Measurements from ENCODE around the gene MZB1.
A peak's percentile ranks its signal among the peaks of the same experiment; 100 is the strongest.
"Not testable (repeated sequence)": the region's sequence is repeated elsewhere in the genome, so short reads cannot be mapped to it uniquely, and the experiment has no call there.

MZB1 gene

DNA sequence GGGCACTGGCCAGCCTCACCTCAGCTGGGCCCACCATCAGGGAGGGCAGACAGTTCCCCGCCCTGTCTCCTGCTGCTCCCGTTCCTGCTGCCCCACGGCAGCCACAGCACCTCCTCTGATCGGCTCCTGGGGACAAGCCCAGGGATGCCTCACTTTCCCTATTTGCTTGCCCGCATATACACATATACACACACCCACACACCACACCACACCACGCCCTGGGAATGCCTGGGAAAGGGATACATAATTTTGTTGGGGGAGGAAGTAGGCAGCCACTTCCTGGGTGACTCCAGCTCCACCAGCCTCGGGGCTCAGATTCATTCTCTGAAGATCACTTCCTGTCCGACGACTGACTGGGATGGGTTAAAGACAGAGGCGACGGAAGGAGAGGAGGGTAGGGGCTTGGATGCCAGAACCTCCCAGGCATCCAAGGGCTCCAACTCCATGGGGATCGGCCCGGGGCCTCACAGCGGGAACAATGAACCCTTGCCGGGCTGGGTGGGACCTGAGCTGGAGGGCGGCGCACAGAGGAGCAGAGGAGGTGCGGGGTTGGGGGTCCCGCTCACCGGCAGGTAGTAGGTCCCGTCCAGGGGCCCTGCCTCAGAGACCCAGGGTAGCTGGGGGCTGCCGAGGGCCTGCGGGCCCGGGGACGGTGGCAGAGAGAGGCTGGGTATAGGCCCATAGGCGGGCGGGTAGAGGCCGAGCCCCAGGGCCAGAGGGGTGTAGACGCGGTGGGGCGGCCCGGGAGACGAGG, 2.0 kb upstream of the MZB1 start:
- DNase-seq, result peak; percentile 20 to 53 (median 48)

- no peak for DNase-seq
Measured at GRCh38 chr5:139390639-139391569, 1.2 kb upstream of the MZB1 start.

GRCh38 chr5:139388198-139388821, 1.4 kb downstream of the MZB1 start:
- no peak for DNase-seq

- no peak for DNase-seq
Measured at GRCh38 chr5:139387611-139388197, 2.0 kb downstream of the MZB1 start.

DNA sequence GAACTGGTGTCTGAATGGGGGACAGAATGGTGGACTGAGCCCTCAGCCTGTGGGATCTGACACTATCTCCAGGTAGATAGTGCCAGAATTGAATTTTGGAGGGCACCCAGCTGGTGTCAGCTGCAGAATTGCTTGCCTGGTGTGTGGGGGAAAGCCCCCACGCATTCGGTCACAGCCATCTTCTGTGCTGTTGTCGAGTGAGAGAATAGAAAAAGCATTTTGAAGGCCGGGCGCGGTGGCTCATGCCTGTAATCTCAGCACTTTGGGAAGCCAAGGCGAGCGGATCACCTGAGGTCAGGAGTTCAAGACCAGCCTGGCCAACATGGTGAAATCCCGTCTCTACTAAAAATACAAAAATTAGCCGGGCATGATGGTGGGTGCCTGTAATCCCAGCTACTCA, 2.8 kb downstream of the MZB1 start:
- not testable (repeated sequence) for DNase-seq

- peak in 1 of 4 experiments; percentile 30 for DNase-seq
Measured at GRCh38 chr5:139386050-139386438, 3.7 kb downstream of the MZB1 start.

DNA sequence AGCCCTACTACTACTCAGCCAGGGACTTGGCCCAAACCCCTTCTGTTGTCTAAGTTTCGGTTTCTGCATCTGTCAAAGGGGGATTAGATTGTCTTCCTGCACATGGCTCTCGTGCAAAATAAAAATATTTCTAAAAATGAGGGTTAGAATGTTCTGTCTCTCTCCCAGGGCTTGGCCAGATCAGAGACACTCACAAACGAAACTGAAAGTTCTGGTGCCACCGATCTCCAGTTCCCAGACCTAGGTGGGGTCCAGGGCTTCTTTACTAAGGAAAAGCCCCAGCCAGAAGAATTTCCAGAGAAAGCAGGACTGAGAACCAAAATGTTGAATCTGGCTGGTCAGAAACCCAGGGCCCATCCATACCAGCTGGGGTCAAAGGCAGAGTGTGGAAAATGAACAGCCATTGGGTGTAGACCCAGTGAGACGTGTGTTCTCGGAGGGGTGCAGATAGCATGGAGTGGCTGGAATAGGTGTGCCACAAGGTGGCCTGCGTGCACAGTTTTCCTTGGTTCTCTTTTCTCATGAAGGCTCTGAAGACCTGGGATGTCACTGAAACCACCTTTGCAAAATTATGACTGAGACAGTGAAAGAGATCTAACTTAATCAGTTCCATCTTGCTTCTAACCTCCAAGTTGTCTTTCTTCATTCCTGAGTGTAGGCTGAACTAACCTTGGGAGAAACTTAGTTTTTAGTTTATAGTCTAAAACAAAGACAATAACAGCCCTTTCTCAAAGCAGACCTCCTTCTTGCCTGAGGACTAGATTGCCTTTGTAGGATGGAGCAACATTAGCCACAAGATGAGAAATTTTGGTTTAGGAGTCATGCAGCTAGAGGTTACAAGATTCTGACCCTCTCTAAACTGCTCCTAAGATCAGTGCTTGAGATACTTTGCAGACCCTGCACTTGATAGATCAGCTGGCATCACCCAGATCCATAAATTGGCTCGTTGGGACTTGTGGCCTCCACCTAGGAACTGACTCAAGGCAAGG, 4.4 kb downstream of the MZB1 start:
- DNase-seq, result peak in 3 of 4 experiments; percentile 30 to 34 (median 32)

- no peak for DNase-seq
Measured at GRCh38 chr5:139384591-139385051, 5.1 kb downstream of the MZB1 start.

- no peak for DNase-seq
Measured at GRCh38 chr5:139383993-139384590, 5.6 kb downstream of the MZB1 start.

DNA sequence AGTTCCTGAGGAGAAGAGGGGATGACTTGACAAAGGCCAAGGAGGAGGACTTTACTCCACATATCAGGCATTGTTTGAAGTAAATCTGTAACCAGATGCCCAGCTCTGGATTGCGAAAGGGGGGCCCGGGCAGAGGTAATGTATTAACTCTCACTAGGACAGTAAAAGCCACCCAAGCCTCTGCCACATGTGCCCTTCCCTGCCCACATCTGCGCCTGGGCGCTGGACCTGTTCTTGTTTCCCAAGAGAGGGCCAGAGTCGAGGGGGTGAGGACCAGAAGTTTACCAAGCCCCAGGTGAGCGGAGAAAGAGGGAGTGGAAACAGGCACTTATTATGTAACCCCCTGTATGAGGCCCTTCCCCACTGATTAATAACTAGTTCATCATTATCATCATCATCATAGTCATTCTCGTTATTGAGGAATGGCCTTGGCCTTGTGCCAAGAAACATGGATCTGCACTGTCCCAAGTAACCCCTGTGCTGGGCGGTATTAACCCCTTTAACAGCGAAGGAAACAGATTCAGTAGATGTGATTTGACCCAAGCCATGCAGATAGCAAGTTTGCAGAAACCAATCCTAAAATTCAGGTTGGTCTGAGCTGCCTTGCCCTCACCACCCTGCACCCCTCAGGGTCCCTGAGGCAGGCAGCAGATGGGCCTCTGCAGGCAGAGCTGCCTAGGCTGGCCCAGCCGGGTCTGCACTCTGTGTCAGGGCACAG, 6.3 kb downstream of the MZB1 start, which contains the start of gene SLC23A1:
Gene SLC23A1, minus strand, starts transcription at position 23 of the 718 bp plus-strand sequence. CDS start 44 bp downstream, outside the sequence.
- no peak for DNase-seq

DNA sequence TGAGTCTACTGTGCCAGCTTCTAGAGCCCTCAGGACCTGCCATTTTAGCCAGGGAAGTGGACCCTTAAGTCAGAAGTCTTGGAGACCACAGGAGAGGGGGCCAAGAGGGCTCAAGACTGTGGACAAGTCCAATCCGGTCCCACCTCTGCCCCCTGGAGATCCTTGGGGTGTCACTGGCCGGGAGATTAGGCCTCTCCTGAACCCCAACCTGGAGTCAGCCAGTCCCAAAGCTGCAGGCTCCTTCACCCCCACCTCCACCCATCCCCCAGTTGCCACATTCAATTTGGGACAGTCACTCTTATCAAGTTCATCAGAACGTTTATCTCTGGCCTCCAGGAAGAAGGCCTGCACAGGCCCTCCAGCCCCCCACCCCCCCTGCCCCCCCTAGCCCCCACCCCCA, 6.9 kb downstream of the MZB1 start:
- DNase-seq, result no peak

- no peak for DNase-seq
Measured at GRCh38 chr5:139381837-139382761, 7.6 kb downstream of the MZB1 start.

DNA sequence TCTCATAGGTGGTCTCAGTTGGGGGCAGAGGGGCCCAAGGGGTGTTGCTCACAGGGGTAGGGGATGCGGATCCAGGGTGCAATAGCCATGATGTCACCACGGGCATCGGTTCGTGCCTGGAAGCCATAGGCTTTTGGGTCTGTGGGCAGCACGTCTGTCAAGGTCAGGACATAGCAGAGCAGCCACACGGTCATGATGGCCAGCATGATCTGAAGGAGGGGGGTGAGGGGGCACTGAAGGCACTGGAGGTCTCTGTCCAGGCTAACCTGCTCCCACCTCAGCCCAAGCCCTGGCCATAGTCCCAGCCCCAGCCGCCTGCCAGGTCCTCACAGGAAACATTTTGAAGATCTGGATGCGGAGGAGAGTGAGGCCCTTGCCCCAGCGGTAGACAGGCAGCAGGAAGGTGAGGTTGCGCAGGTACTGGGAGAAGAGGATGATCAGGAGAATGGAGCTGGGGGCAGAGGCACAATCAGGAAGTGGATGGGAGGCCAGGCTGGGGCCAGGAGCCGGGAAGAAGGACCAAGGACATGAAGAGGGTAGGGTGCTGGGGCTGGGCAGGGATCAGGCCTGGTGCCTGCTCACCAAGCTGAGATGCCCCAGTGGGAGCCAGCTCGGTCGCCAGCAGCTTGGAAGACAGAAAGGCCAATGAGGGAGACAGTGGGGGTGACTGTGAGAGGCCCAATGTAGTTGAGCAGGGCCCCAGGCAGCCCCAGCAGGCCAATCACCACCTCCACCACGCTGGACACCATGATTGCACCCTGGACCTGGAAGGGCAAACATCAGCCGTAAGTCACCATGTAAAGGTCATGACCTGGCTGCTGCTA, 9.9 kb downstream of the MZB1 start:
- DNase-seq, result no peak

GRCh38 chr5:139378941-139379361, 10.8 kb downstream of the MZB1 start:
- DNase-seq, result no peak

DNA sequence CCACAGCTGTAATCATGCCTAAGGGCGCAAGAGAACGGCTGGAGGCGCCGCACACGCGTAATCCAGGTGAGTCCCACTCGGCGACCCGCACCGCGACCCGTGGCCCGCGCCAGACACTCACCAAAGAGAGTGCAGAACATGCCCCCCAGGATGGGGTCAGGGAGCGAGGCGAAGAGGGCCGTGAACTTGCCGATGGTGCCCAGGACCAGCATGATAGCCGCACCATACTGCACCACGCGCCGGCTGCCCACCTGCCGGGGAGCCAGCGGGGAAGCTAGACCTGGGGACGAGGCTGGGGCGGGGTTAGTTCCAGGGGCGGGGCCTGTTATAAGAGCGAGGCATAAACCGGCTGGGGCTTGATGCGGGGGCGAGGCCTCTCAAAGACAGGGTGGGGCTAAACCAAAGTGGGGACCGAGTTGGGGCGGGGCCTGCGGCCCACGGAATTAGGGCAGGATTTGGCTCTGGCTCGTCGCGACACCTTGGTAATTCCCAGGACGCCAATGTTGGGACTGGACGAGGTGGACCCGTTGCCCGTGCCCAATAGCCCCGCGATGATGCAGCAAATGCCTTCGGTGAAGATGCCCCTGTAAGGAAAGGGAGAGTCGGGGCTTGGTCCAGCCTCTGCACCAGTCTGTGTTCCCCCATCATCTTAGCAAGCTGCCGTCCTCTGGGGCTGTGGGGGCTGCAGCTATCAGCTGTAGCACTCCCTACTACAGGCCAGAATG, 11.4 kb downstream of the MZB1 start:
- no peak for DNase-seq

DNA sequence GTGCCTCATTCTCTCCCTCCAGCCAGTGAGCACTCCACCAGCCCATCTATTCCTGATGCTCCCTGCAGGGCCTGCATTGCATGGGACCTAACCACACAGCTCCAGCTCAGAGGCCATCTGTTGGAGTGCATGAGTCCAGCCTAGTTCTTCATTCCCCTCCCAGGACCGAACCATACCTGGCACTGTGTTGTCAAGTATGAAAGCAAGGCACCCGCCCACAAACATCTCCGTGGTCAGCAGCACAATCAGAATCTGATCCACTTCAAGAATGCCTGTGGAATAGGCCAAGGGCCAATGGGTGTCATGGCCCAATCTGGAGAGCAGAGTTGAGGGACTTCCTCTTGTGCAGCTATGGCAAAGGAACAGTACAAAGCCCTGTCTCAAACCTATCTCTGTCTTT, 12.5 kb downstream of the MZB1 start:
- DNase-seq, result no peak

- DNase-seq, result no peak
Measured at GRCh38 chr5:139376364-139376763, 13.3 kb downstream of the MZB1 start.
